Stimulated activated CD4-positive, alpha-beta T cell treated with anti-CD3 and anti-CD28 coated beads, TNF-alpha, amount 100 ng/mL, for 24 hours (primary cell): ENCODE results near the gene CASP9.
"Not testable (repeated sequence)": the region's sequence is repeated elsewhere in the genome, so short reads cannot be mapped to it uniquely, and the experiment has no call there.

Source experiments
- DNase-seq, 3 experiments: peaks; one replicate each; pipeline ENCODE4 v3.0.0-alpha.2; 2020; ENCODE audit warnings: low read depth in 3 of 3

CASP9 gene

DNA sequence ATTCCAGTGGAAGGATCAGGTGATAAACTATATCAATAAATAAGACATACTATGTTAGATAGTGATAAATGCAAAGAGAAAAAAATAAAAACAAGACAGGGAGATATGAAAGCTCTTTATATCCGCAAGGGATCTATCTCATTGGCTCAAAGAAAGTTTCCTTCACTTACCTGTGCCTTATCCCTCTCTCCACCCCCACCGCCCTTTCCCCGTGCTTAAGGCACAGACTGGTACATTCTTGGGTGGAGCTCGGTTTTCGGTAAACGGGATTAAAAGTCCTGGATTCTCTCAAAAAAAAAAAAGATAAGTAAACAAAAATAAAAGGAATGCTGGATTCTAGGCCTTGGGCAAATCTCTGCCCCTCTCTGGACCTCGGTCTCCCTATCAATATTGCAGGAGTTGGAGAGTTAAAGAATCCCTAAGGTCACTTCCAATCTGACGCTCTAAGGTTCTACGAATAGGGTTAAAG, 2.0 kb upstream of the CASP9 start:
- DNase-seq, result no peak

DNA sequence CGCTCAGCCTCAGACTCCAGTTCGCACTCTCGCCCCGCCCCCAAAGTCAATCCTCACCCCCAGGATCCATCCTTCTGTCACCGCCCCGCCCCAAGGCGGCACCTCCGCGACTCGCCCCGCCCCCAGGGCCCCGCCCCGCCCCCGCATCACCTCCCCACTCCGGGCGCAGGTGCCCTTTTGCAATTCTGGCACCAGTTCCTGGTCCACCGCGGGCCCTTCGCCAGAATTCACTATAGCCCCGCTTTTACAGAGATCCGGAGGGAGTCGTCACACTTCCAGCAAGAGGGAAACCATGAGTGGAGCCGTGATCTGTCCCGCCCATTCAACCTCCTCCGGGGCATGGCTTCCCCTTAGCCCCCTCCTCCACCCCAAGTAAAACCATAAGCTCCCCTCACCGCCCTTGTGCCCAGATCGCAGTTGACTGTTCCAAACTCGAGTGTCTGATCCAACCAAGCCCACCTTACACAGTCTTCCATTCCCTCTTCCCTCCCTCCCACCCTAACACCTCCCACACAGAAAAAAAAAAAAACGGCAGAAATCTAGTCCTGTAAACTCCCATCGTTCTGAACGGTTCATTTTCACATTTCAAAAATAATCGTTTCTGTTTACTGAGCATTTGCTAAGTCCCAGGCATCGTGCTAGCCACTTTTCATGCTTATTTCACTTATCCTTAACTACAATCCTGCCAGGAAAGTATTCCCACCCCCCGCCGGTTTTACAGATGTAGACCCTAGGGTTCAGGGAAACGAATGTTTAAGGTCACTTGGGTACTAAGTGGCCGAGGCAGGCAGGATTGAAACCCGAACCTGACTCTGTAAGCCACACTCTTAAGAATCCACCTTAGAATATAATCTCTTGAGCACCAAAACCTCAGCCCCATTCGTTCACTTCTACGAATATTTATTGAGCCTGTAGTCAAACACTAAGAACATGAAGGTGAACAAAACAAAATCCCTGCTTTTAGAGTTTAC, 1.3 kb upstream of the CASP9 start:
- DNase-seq, result no peak

DNA sequence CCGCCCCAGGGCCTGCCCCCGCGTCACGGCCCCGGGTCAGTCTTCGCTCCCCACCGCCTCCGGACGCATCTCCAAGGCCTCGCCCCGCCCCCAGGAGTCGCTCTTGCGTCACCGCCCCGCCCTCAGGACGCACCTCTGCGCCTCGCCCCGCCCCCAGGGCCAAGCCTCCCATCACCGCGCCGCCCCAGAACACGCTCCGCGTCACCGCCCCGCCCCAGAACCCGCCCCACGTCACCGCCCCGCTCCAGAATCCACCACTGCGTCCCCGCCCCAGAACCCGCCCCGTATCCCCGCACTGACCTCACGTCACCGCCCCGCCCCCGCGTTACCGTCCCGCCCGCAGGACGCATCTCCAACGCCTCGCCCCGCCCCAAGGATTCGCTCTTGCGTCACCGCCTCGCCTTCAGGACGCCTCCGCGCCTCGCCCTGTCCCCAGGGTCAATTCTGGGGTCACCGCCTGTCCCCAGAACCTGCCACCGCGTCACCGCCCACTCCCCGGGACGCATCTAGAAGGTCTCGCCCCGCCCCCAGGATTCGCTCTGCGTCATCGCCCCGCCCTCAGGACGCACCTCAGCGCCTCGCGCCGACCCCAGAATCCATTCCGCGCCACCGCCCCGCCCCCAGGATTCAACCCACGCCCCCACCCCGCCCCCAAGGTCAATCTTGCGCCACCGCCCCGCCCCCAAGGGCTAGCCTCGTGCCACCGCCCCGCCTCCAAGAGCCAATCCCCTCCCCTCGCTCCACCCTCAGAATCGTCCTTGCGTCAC, 451 bp upstream of the CASP9 start:
- peak; percentile 100 for DNase-seq

DNA sequence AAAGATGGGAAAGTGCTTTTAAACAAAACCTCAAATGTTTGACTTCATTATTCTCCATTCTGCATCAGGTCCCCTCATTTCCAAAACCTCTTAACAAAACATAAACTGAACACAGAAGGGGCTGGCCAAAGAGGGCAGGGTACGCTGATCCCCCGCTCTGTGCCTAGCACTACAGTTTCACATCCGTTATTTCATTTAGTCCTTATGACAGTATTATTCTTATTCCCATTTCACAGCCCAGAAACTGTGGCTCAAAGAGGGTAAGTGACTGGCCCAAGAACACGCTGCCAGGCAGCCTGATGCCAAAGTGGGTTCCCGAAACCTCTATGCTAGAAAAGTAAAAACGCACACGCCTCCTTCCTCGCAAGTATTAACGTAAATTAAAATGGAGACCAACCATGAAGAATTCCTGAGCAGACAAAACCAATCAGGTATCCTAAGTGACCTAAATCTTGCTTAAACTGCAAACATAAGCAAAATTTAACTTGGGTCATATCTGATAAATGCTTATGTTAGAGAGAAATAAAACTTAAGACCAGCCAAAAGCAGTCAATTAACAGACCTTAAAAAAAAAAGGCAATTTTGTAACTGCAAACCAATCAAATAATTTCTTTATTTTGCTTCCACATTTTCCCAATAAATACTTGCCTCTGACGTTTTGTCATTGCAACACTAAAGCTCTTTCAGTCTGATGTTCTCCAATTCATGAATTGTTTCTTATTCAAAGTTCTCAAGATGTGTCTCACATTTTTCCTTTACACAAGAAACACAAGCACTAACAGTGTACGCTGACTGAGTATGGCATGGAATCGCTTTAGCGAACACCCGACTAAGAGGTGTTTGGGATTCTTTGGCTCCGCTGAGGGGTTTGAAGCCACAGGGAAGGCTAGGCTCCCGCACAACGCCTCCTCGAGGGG, 653 bp downstream of the CASP9 start:
- DNase-seq, result no peak

DNA sequence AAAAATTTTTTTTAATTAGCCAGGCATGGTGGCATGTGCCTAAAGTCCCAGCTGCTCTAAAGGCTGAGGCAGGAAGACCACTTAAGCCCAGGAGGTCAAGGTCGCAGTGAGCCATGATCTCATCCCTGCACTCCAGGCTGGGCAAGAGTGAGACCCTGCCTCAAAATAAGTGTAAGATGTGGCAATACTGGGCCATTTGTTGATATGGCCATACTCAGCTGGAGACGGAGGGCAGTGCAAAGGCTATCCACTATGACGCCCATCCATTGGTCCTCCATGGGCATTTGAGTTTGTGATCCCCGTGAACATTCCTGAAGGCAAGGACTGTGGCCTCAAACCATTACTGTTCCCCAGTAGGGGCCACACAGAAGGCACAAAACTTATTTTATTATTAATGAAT, 1.5 kb downstream of the CASP9 start:
- no peak for DNase-seq

DNA sequence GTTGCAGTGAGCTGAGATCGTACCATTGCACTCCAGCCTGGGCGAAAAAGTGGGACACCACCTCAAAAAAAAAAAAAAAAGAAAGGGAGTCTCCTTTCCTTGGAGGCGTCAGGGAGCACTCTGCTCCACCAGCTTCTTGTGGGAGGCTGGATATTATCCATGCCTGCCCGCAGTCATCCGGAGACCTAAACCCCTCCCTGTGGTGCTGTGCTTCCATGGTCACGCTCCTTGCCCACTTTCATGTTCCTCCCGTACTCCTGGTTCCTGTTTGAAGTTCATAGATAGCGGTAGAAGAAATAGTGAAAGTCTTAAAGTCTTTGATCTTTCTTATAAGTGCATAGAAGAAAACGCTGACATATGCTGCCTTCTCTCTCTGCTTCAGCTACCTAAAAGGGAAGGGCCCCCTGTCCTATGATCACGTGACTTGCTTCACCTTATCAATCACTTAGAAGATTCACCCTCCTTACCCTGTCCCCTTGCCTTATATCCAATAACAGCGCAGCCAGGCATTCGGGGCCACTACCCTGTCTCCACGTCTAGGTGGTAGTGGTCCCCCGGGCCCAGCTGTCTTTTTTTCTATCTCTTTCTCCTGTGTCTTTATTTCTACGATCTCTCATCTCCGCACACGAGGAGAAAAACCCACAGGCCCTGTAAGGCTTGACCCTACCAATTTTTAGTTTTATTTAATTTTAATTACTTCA, 2.7 kb downstream of the CASP9 start:
- DNase-seq, result not testable (repeated sequence)

DNA sequence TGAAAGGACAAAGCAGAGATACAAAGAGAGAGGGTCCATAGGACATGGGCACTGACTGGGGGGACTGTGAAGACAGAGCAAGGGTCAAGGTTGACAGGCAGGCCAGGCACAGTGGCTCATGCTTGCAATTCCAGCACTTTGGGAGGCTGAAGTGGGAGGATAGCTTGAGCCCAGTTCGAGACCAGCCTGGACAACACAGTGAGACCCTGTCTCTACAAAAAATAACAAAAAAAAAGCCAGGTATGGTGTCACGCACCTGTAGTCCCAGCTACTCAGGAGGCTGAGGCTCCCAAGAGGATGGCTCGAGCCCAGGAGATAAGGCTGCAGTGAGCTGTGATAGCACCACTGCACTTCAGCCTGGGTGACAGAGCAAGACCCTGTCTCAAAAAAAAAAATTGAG, 4.4 kb downstream of the CASP9 start:
- DNase-seq, result no peak

DNA sequence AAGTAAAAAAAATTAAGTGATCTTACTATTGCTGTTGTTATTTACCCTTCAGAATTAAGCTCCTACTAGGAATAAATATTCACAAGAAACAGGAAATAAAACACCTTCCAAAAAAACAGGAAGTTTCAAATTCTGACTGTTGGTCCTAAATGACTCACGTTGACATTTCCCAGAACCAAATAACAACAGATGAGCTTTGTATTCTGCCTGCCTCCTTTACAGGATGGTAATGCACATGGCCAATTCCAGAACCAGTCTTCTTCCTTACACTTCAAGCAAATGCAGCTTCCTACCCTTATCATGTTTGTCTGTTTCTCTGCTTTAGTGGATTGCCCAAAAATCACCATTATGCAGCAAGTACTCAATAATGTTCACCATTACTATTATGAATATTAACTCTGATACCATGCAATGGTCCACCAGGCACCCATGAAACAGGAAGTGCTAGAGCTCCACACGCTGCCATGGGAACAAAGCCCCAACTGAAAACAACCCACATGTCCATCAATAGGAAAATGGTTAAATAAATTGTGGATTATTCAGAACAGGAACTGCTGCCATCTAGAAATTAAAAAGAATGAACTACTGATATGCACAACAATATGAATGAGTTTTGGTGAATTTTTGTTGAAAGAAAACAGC, 8.9 kb downstream of the CASP9 start:
- DNase-seq, result no peak

DNA sequence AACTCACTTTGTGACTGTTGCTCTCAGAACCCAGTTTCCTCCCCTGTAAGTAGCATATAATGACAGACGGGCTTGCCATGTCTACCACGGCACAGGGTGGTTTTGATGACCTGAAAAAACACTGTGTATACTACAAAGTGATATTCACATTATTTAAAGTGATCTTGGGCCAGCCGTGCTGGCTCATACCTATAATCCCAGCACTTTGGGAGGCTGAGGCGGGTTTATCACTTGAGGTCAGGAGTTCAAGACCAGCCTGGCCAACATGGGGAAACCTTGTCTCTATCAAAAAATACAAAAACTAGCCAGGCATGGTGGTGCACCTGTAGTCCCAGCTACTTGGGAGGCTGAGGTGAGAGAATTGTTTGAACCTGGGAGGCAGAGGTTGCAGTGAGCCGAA, 9.5 kb downstream of the CASP9 start:
- DNase-seq, result not testable (repeated sequence)

DNA sequence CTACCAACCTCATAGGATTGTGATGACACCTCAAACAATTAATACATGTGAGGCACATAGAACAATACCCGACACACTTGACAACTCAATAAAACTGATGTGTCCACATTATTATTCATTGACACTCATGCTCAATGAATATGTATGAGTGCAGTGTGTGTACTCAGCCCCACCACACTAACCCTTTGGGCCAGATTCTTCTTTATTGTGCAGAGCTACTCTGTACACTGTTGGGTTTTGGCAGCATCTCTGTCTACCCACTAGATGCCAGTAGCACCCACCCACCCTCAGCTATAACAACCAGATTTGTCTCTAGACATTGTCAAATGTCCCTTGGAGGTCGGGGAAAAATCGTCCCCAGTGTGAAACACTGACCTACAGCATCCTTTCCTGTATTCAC, 10.1 kb downstream of the CASP9 start:
- no peak for DNase-seq

DNA sequence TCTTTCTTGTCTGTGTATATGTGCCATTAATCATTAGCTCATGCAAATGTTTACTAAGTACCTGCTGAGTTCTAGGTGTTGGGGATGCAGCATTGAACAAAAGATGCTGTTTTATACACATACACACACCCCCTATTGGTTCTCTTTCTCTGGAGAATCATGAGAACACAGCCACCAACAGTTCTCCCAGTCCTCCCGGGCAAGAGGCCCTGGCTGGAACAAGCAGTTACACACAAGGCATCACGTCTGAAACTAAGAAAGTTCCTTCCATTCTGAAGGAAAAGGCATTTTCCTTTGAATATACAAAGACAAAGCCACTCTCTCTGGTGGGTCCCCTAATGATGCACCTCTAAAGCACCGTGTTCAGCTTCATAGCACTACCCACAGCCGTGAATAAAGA, 10.8 kb downstream of the CASP9 start:
- DNase-seq, result no peak

DNA sequence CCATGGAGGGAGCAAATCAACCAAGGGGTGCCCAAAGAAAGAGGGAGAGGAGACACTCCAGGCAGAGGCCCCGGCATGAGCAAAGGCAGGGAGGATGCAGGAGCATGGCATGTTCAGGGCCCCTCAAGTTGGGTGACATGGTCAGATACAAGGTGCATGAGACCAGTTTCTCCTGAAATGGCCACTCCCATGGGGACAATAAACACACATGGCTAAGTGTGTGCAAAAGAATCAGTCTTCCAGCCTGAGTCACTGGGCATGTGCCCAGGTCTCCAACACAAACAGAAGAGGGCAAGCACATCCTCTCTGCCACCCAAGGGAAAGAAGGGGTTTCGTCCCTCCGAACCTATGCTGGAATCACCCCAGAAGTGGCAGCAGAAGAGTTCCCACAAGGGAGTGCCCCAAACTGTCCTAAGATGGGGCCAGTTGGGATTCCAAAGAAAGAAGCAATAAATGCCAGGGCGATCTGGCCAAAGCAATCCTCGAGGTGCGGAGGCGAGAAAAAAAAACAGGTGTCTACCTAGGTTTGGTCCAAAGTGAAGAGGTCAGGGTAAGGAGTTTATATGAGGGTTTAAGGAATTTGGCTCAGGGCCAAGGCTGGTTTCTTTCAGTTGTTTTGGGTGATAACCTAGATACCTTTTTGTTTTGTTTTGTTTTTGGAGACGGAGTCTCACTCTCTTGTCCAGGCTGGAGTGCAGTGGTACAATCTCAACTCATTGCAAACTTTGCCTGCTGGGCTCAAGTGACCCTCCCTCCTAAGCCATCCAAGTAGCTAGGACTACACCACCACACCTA, 13.2 kb downstream of the CASP9 start:
- no peak for DNase-seq

DNA sequence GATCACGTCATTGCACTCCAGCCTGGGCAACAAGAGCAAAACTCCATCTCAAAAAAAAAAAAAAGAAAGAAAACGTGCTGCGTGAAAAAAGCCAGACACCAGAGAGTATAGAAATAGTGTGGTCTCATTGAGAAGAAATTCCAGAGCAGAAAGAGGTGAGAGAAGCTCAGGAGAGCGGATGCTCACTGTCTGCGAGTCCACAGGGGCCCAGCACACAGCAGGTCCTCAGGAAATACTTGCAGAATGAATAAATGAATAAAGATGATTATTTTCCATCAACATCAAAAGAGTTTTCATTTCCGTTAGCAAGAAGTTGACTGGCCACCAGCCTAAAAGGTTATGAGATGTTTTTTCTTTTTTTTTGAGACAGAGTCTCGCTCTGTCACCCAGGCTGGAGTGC, 14.4 kb downstream of the CASP9 start:
- no peak for DNase-seq

DNA sequence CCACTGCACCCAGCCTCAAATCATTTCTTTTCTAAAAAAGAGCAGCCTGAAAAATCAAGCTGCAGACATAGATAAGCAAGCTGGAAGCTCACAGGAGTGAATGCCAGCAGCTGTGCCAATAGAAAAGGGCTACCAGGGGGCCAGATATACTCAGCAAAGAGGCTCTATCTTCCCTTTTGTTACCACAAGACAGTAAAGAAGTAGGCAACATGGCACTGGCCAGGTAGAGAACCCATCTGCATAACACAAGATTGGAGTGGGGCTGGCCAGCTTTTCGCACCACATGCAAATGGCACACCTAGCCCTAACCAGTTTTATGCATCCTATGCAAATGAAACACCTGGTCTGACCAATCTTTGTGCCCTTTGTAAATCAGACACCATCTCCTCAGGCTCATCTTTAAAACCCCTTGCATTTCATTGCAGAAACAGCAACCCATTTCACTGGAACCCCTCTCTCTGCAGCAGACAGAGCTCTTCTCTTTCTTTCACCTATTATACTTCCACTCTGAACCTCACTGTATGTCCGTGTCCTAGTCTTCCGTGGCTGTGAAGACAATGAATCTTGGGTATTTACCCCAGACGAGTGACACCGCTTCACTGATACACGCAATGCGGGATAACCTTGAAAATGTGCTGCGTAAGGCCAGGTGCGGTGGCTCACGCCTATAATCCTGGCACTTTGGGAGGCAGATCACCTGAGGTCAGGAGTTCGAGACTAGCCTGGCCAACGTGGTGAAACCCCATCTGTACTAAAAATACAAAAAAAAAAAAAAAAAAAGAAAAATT, 15.1 kb downstream of the CASP9 start:
- no peak for DNase-seq

DNA sequence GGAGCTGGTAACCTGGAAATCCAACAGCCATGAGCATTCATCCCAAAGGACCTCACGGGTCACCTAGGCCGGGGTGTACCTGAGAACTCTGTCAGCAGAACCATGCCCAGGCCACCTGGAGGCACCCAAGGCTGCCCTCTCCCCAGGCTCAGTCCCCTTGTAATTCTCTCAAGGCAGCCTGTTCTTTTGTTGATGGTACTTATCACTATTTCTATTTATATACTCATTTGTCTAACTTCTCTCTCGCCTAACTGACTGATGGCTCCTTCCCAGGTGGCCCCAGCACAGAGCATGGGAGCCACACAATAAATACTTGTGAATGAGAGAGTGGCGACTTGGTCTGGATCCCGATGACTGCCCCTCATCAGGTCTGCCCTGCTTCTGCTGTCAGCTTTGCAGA, 16.7 kb downstream of the CASP9 start:
- DNase-seq, result no peak

DNA sequence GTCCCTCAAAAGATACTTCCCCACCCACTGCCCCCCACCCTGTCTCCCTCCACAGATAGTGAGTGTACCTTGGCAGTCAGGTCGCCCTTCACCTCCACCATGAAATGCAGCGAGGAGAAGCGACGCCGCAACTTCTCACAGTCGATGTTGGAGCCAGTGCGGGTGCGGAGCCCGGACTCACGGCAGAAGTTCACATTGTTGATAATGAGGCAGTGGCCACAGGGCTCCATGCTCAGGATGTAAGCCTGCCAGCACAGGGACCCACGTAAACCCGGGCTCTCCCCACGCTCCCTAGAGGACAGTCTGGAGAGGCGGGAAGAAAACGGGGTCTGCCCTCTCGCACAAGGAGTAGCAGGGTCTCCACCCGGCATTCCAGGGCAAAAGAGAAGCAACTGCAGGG, 17.2 kb downstream of the CASP9 start:
- no peak for DNase-seq

DNA sequence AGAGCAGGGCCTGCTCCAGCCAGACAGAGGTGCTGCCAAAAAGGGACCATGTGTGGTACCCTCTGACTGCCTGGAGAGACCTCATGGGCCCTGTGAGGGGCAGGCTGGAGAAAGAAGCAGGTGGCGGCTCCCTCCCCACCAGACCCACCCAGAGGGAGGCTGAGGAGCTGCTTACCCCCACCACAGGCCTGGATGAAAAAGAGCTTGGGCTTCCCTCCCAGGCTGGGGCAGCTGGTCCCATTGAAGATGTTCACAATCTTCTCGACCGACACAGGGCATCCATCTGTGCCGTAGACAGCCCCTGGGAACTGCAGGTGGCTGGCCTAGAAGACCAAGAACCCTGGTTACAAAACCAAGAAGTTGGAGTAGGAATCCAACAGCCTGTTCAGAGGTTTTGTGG, 19.6 kb downstream of the CASP9 start:
- no peak for DNase-seq

DNA sequence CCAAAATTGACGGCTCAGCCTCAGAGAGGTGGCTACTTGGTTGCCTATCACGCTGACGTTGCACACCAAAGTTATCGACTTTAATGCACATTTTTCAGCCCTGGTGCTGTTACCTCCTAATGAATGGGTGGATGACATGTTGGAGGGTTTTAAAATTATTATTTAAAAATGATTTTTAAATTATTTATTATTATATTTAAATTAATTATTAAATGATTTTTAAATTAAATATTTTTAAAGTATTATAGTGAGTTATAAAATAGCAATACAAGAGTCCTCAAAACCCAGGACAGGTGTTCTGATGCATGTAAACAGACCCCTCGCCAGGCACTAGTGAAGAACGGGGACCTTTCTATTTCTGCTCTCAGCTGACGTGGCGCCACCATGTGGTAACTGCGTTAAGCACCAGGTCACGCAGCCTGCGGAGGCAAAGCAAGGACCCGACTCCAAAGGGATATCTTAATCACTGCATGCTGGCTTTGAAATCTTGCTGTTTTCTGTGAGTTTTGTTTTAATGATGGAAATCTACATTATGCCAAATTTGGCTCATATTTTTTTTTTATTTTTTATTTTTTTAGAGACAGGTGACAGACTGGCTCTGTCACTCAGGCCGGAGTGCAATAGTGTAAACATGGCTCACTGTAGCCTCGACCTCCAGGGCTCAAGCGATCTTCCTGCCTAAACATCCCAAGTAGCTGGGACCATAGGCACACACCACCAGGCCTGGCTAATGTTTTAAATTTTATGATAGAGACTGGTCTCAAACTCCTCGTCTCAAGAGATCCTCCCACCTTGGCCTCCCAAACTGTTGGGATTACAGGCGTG, 22.6 kb downstream of the CASP9 start:
- DNase-seq, result peak in 1 of 3 experiments; percentile 59
